CD4-positive, CD25-positive, alpha-beta regulatory T cell (primary cell): Measurements from ENCODE around the gene TMEM187. TPM values are rescaled to one million over a fixed set of nuclear protein-coding genes. Genes with fewer than 3 reads are reported as not detected.

Source experiments
- ATAC-seq, 2 donors: fragments of 150-1000 bp; cut with Tn5 transposase; one replicate each; pipeline ENCODE4 v1.10.0; 2021; ENCODE audit warnings: low read depth in 2 of 2, moderate number of reproducible peaks in 2 of 2, moderate library complexity in 1 of 2
- DNase-seq, 3 donors: peaks; one replicate each; pipeline versions ENCODE4 v3.0.0 to v3.0.0-alpha.2; 2012 to 2022; ENCODE audit warnings: mixed read lengths in 1 of 3
- H3K27ac ChIP-seq: one replicate; pipeline ENCODE4 v1.7.0; 2013; ENCODE audit warnings: mild to moderate bottlenecking, low read length; ENCODE audit not compliant: insufficient read depth, poor library complexity, severe bottlenecking
- H3K27me3 ChIP-seq: one replicate; pipeline ENCODE4 v1.7.0; 2013; ENCODE audit warnings: low read length; ENCODE audit not compliant: control insufficient read depth, insufficient read depth
- H3K36me3 ChIP-seq: one replicate; pipeline ENCODE4 v1.7.0; 2013; ENCODE audit warnings: mild to moderate bottlenecking, low read length, moderate library complexity; ENCODE audit not compliant: control insufficient read depth, insufficient read depth
- H3K4me1 ChIP-seq: 2 replicates; pipeline ENCODE4 v1.7.0; 2013; ENCODE audit warnings: mild to moderate bottlenecking, low read length; ENCODE audit not compliant: insufficient read depth, control insufficient read depth, poor library complexity, severe bottlenecking
- H3K4me3 ChIP-seq: one replicate; pipeline ENCODE4 v1.7.0; 2013; ENCODE audit warnings: low read depth, mild to moderate bottlenecking, low read length, moderate library complexity
- H3K9me3 ChIP-seq, 2 experiments: 1 replicate in 1 of 2; 2 replicates in 1 of 2; pipeline ENCODE4 v1.7.0; 2013; ENCODE audit warnings: low read length in 2 of 2, mild to moderate bottlenecking in 1 of 2, moderate library complexity in 1 of 2; ENCODE audit not compliant: control insufficient read depth in 2 of 2
- H3K27ac Mint-ChIP-seq, 3 donors: one replicate each; pipeline ENCODE4 v1.8.0; 2020 to 2022; ENCODE audit warnings: mild to moderate bottlenecking in 3 of 3, mixed read lengths in 3 of 3, moderate library complexity in 2 of 3
- H3K27me3 Mint-ChIP-seq: one replicate; pipeline ENCODE4 v1.8.0; 2022; ENCODE audit warnings: mild to moderate bottlenecking, mixed read lengths
- H3K36me3 Mint-ChIP-seq: one replicate; pipeline ENCODE4 v1.8.0; 2020; ENCODE audit warnings: mixed read lengths
- H3K4me1 Mint-ChIP-seq, 4 donors: one replicate each; pipeline ENCODE4 v1.8.0; 2020 to 2022; ENCODE audit warnings: mixed read lengths in 4 of 4, mild to moderate bottlenecking in 1 of 4
- H3K4me3 Mint-ChIP-seq, 4 donors: one replicate each; pipeline ENCODE4 v1.8.0; 2020 to 2022; ENCODE audit warnings: mild to moderate bottlenecking in 4 of 4, mixed read lengths in 4 of 4, moderate library complexity in 3 of 4
- H3K9me3 Mint-ChIP-seq, 7 donors: one replicate each; pipeline ENCODE4 v1.8.0; 2020 to 2022; ENCODE audit warnings: mixed read lengths in 7 of 7, mild to moderate bottlenecking in 3 of 7, moderate library complexity in 2 of 7
- polyA plus RNA-seq, 4 donors: library from polyadenylated mRNA; unstranded; fragments of 300-500 nt; fragmentation: Illumina TruSeq; gene quantifications; one replicate each; pipeline ENCODE4 v1.2.3, GENCODE V29; 2021
- total RNA-seq: library from RNA; stranded (reverse); gene quantifications from one replicate; pipeline ENCODE4 v1.2.3, GENCODE V29; 2022

The TMEM187 gene
- total and polyA plus RNA-seq, 5 donors from 2014 or later = 6.0 to 21.0 (median 17.3) TPM

GRCh38 chrX:154018518-154019060, 46.0 kb downstream of the TMEM187 start:
- H3K4me3 ChIP-seq = peak overlapping the region; percentile 19
- peaks cover 0 to 20% (median 5%) of the 10 kb centered on the region in 4 donors for H3K4me1 Mint-ChIP-seq
- peak overlapping the region; percentile 67 to 94 (median 79) for H3K27ac Mint-ChIP-seq
- DNase-seq (no peak), ATAC-seq (no peak)
- no peaks in the 10 kb centered on the region for H3K27me3 Mint-ChIP-seq
- no peaks in the 10 kb centered on the region for H3K9me3 Mint-ChIP-seq
- H3K4me3 Mint-ChIP-seq = peak overlapping the region; percentile 83 to 93 (median 88)
- H3K27ac ChIP-seq = peak overlapping the region; percentile 55
- H3K27me3 ChIP-seq = no peaks in the 10 kb centered on the region
- peaks cover 26% of the 10 kb centered on the region for H3K4me1 ChIP-seq
- no peaks in the 10 kb centered on the region for H3K9me3 ChIP-seq
- peaks cover 4% of the 10 kb centered on the region for H3K36me3 Mint-ChIP-seq
- no peaks in the 10 kb centered on the region for H3K36me3 ChIP-seq

GRCh38 chrX:154019061-154019621, 46.6 kb downstream of the TMEM187 start:
- peak overlapping the region; percentile 83 to 93 (median 88) for H3K4me3 Mint-ChIP-seq
- H3K4me1 ChIP-seq = peaks cover 22% of the 10 kb centered on the region
- ATAC-seq = peak in 1 of 2 donors; percentile 3
- peak in 1 of 3 donors; percentile 51 for DNase-seq
- H3K27me3 ChIP-seq = no peaks in the 10 kb centered on the region
- peaks cover 0 to 18% (median 3%) of the 10 kb centered on the region in 4 donors for H3K4me1 Mint-ChIP-seq
- H3K36me3 ChIP-seq = no peaks in the 10 kb centered on the region
- H3K4me3 ChIP-seq = peak overlapping the region; percentile 19
- no peaks in the 10 kb centered on the region for H3K9me3 ChIP-seq
- no peaks in the 10 kb centered on the region for H3K27me3 Mint-ChIP-seq
- H3K27ac Mint-ChIP-seq = peak overlapping the region; percentile 67 to 94 (median 79)
- no peaks in the 10 kb centered on the region for H3K9me3 Mint-ChIP-seq
- H3K36me3 Mint-ChIP-seq = peaks cover 4% of the 10 kb centered on the region
- peak overlapping the region; percentile 55 for H3K27ac ChIP-seq

- H3K36me3 Mint-ChIP-seq = peaks cover 4% of the 10 kb centered on the region
- DNase-seq (peak; percentile 49 to 58 (median 52)), ATAC-seq (peak; percentile 80 to 81)
- H3K4me1 Mint-ChIP-seq = peaks cover 0 to 18% (median 3%) of the 10 kb centered on the region in 4 donors
- H3K27me3 Mint-ChIP-seq = no peaks in the 10 kb centered on the region
- peak within 1 kb of the TSS; percentile 78 for H3K27ac ChIP-seq
- H3K4me3 ChIP-seq = peak within 1 kb of the TSS; percentile 55
- no peaks in the 10 kb centered on the region for H3K36me3 ChIP-seq
- peak within 1 kb of the TSS; percentile 88 to 93 (median 90) for H3K4me3 Mint-ChIP-seq
- peaks cover 21% of the 10 kb centered on the region for H3K4me1 ChIP-seq
- H3K9me3 ChIP-seq = no peaks in the 10 kb centered on the region
- H3K27me3 ChIP-seq = no peaks in the 10 kb centered on the region
- H3K27ac Mint-ChIP-seq = peak within 1 kb of the TSS; percentile 90 to 96 (median 94)
- no peaks in the 10 kb centered on the region for H3K9me3 Mint-ChIP-seq
Observed at GRCh38 chrX:154019633-154020528, 47.3 kb downstream of the TMEM187 start, which contains the start of gene IRAK1. IRAK1 (minus strand) TSS chrX:154019902; CDS start chrX:154019812, 90 bp downstream.

- no peaks in the 10 kb centered on the region for H3K27me3 Mint-ChIP-seq
- no peaks in the 10 kb centered on the region for H3K9me3 Mint-ChIP-seq
- ATAC-seq = no peak
- Histone ChIP-seq H3K27ac (peak overlapping the region; percentile 78), H3K4me1 (peaks cover 21% of the 10 kb centered on the region), H3K27me3 (no peaks in the 10 kb centered on the region), H3K9me3 (no peaks in the 10 kb centered on the region), H3K4me3 (peak overlapping the region; percentile 55), H3K36me3 (no peaks in the 10 kb centered on the region)
- peak overlapping the region; percentile 88 to 91 (median 88) for H3K4me3 Mint-ChIP-seq
- peaks cover 4% of the 10 kb centered on the region for H3K36me3 Mint-ChIP-seq
- peak in 1 of 3 donors; percentile 19 for DNase-seq
- peaks cover 0 to 17% (median 4%) of the 10 kb centered on the region in 4 donors for H3K4me1 Mint-ChIP-seq
- peak overlapping the region; percentile 90 to 96 (median 92) for H3K27ac Mint-ChIP-seq
Observed at GRCh38 chrX:154020536-154021115, 48.1 kb downstream of the TMEM187 start.

GRCh38 chrX:154021131-154021611, 48.6 kb downstream of the TMEM187 start:
- no peaks in the 10 kb centered on the region for H3K36me3 Mint-ChIP-seq
- H3K4me1 Mint-ChIP-seq = peaks cover 0 to 13% (median 4%) of the 10 kb centered on the region in 4 donors
- Histone ChIP-seq H3K36me3 (peaks cover 2% of the 10 kb centered on the region), H3K4me3 (no peak overlapping the region), H3K4me1 (peaks cover 21% of the 10 kb centered on the region), H3K27ac (peak overlapping the region; percentile 78), H3K27me3 (no peaks in the 10 kb centered on the region), H3K9me3 (no peaks in the 10 kb centered on the region)
- DNase-seq = no peak
- H3K4me3 Mint-ChIP-seq = peak overlapping the region in 1 of 4 donors; percentile 61
- no peaks in the 10 kb centered on the region for H3K9me3 Mint-ChIP-seq
- no peak overlapping the region for H3K27ac Mint-ChIP-seq
- ATAC-seq = no peak
- H3K27me3 Mint-ChIP-seq = no peaks in the 10 kb centered on the region

- H3K9me3 Mint-ChIP-seq = no peaks in the 10 kb centered on the region
- H3K36me3 Mint-ChIP-seq = no peaks in the 10 kb centered on the region
- Histone ChIP-seq H3K4me1 (peaks cover 21% of the 10 kb centered on the region), H3K36me3 (peaks cover 3% of the 10 kb centered on the region), H3K4me3 (no peak overlapping the region), H3K27me3 (no peaks in the 10 kb centered on the region), H3K9me3 (no peaks in the 10 kb centered on the region), H3K27ac (peak overlapping the region; percentile 5)
- no peak overlapping the region for H3K27ac Mint-ChIP-seq
- H3K27me3 Mint-ChIP-seq = no peaks in the 10 kb centered on the region
- DNase-seq (no peak), ATAC-seq (no peak)
- peaks cover 0 to 13% (median 4%) of the 10 kb centered on the region in 4 donors for H3K4me1 Mint-ChIP-seq
- peak overlapping the region in 1 of 4 donors; percentile 7 for H3K4me3 Mint-ChIP-seq
Observed at GRCh38 chrX:154022108-154022507, 49.6 kb downstream of the TMEM187 start.

- Histone ChIP-seq H3K27ac (no peak overlapping the region), H3K27me3 (no peaks in the 10 kb centered on the region), H3K4me1 (peaks cover 13% of the 10 kb centered on the region), H3K9me3 (no peaks in the 10 kb centered on the region), H3K36me3 (peaks cover 7% of the 10 kb centered on the region), H3K4me3 (no peak overlapping the region)
- ATAC-seq = no peak
- no peaks in the 10 kb centered on the region for H3K36me3 Mint-ChIP-seq
- H3K9me3 Mint-ChIP-seq = no peaks in the 10 kb centered on the region
- peaks cover 0 to 16% (median 6%) of the 10 kb centered on the region in 4 donors for H3K4me1 Mint-ChIP-seq
- peak overlapping the region in 1 of 3 donors; percentile 74 for H3K27ac Mint-ChIP-seq
- H3K4me3 Mint-ChIP-seq = peak overlapping the region in 1 of 4 donors; percentile 78
- H3K27me3 Mint-ChIP-seq = no peaks in the 10 kb centered on the region
- no peak for DNase-seq
Observed at GRCh38 chrX:154023276-154024000, 50.9 kb downstream of the TMEM187 start.
